ENCODE measurements around the gene TTC21A. TPM values are rescaled to one million over a fixed set of nuclear protein-coding genes. Genes with fewer than 3 reads are reported as not detected.

TTC21A gene
- total and polyA plus RNA-seq, 7 donors, result 0.52 to 1.2 (median 0.92) TPM

GRCh38 chr3:39088889-39089288, 18.6 kb upstream of the TTC21A start:
- DNase-seq (no peak), ATAC-seq (peak in 2 of 4 donors; percentile 30 to 34)
- H3K4me3 ChIP-seq, result no peak overlapping the region
- no peak overlapping the region for H3K27ac ChIP-seq
- intact Hi-C loops (cut with DNase I), result no loop called here
- H3K27me3 ChIP-seq (ENCODE audit: insufficient read depth in 3 of 3, low read length in 2 of 3), result no peaks in the 10 kb centered on the region
- peaks cover 9 to 100% of the 10 kb centered on the region in 2 donors for H3K36me3 ChIP-seq (ENCODE audit: insufficient read depth in 1 of 2, low read depth in 1 of 2)
- no peaks in the 10 kb centered on the region for H3K9me3 ChIP-seq
- TF ChIP-seq CTCF (IDR thresholded peaks at IDR 0.05), result no peak
- WGBS, 3 donors, result 79 to 87% (median 82%) methylated on average over 3 of the region's 3 CpGs
- no peaks in the 10 kb centered on the region for H3K4me1 ChIP-seq

- peaks cover 13 to 100% of the 10 kb centered on the region in 2 donors for H3K36me3 ChIP-seq (ENCODE audit: insufficient read depth in 1 of 2, low read depth in 1 of 2)
Measured at GRCh38 chr3:39090922-39091321, 16.6 kb upstream of the TTC21A start.

GRCh38 chr3:39094851-39095677, 12.4 kb upstream of the TTC21A start:
- no peak overlapping the region for H3K4me3 ChIP-seq
- no peaks in the 10 kb centered on the region for H3K27me3 ChIP-seq (ENCODE audit: insufficient read depth in 3 of 3, low read length in 2 of 3)
- no peak for TF ChIP-seq CTCF (IDR thresholded peaks at IDR 0.05)
- DNase-seq (no peak), ATAC-seq (no peak)
- intact Hi-C loops (cut with DNase I), result no loop called here
- no peaks in the 10 kb centered on the region for H3K4me1 ChIP-seq
- H3K36me3 ChIP-seq (ENCODE audit: insufficient read depth in 1 of 2, low read depth in 1 of 2), result peaks cover 16 to 100% of the 10 kb centered on the region in 2 donors
- no peak overlapping the region for H3K27ac ChIP-seq
- no peaks in the 10 kb centered on the region for H3K9me3 ChIP-seq
- WGBS, 3 donors, result 80 to 85% (median 81%) methylated on average over 7 of the region's 7 CpGs

More at GRCh38 chr3:39090922-39091321, 16.6 kb upstream of the TTC21A start:
- Histone ChIP-seq H3K27ac (no peak overlapping the region), H3K4me3 (no peak overlapping the region), H3K9me3 (no peaks in the 10 kb centered on the region), H3K4me1 (no peaks in the 10 kb centered on the region), H3K27me3 (ENCODE audit: insufficient read depth in 3 of 3, low read length in 2 of 3) (no peaks in the 10 kb centered on the region)
- intact Hi-C loops (cut with DNase I), result no loop called here
- TF ChIP-seq CTCF (IDR thresholded peaks at IDR 0.05), result no peak
- ATAC-seq (peak in 1 of 4 donors; percentile 32), DNase-seq (no peak)
- WGBS, 3 donors, result 83 to 93% (median 91%) methylated on average over 2 of the region's 2 CpGs

- Histone ChIP-seq H3K36me3 (ENCODE audit: insufficient read depth in 1 of 2, low read depth in 1 of 2) (peaks cover 16 to 100% of the 10 kb centered on the region in 2 donors), H3K27ac (no peak overlapping the region), H3K4me1 (no peaks in the 10 kb centered on the region), H3K9me3 (no peaks in the 10 kb centered on the region), H3K4me3 (no peak overlapping the region), H3K27me3 (ENCODE audit: insufficient read depth in 3 of 3, low read length in 2 of 3) (no peaks in the 10 kb centered on the region)
- WGBS, 3 donors, result 65 to 86% (median 68%) methylated on average over 3 of the region's 3 CpGs
- intact Hi-C loops (cut with DNase I), result no loop called here
- no peak for DNase-seq
- no peak for TF ChIP-seq CTCF (IDR thresholded peaks at IDR 0.05)
- no peak for ATAC-seq
Measured at GRCh38 chr3:39095778-39096177, 11.7 kb upstream of the TTC21A start.

Measured in psoas muscle (tissue), 8 donors.